ENCODE results near the gene PGAM5.

GRCh38 chr12:132695431-132695830 is 15.2 kb upstream of the PGAM5 start:
- TF ChIP-seq POLR2AphosphoS5 (IDR thresholded peaks at IDR 0.05) (no peak), EP300 (IDR thresholded peaks at IDR 0.05) (no peak), CTCF (IDR thresholded peaks at IDR 0.05) (no peak)
